ENCODE measurements around the gene RBM12.

DNA sequence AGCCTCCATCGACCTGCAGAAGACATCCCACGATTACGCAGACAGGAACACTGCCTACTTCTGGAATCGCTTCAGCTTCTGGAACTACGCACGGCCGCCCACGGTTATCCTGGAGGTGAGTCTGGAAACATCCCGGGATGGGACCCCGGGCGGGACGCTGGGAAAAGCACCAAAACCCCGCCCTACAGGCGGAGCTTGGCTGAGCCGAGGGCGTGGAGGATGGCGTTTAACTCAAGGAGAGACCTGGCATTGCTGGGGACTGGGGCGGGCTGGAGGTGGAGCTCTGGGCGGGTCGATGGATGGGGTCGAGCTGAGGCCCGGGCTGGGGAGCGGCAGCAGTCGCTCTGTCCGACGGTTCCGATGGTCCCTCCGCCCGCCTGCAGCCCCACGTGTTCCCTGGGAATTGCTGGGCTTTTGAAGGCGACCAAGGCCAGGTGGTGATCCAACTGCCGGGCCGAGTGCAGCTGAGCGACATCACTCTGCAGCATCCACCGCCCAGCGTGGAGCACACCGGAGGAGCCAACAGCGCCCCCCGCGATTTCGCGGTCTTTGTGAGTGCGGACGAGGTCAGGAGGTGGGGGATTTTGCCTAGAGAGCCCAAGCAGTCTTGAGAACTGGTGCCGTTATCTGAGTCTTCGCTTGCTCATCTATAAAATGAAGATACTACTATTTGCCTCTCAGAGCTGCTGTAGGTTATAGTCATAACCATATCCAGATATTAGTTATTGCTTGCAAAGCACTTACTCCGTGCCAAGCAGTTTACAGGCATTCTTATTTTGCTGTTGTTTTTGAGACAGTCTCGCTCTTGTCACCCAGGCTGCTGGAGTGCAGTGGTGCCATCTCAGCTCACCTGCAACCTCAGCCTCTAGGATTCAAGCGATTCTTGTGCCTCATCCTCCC, 45.3 kb downstream of the RBM12 start:
- TF ChIP-seq RFX5 (IDR thresholded peaks at IDR 0.05; ENCODE audit: low read depth, low read length) = no peak
- TF ChIP-seq RAD21 (IDR thresholded peaks at IDR 0.05; ENCODE audit: low read length) = peak; percentile 23; the same call in 1 of the 2 replicates
- TF ChIP-seq, protein P1, sequence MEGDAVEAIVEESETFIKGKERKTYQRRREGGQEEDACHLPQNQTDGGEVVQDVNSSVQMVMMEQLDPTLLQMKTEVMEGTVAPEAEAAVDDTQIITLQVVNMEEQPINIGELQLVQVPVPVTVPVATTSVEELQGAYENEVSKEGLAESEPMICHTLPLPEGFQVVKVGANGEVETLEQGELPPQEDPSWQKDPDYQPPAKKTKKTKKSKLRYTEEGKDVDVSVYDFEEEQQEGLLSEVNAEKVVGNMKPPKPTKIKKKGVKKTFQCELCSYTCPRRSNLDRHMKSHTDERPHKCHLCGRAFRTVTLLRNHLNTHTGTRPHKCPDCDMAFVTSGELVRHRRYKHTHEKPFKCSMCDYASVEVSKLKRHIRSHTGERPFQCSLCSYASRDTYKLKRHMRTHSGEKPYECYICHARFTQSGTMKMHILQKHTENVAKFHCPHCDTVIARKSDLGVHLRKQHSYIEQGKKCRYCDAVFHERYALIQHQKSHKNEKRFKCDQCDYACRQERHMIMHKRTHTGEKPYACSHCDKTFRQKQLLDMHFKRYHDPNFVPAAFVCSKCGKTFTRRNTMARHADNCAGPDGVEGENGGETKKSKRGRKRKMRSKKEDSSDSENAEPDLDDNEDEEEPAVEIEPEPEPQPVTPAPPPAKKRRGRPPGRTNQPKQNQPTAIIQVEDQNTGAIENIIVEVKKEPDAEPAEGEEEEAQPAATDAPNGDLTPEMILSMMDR (conservative IDR thresholded peaks at IDR 0.05; ENCODE audit: low read depth, low read length) = peak; percentile 42
- TF ChIP-seq SMC3 (IDR thresholded peaks at IDR 0.05; ENCODE audit: low read depth, low read length) = no peak
- no peak for TF ChIP-seq CEBPB (IDR thresholded peaks at IDR 0.05; ENCODE audit: low read depth, low read length)
- TF ChIP-seq MAZ (IDR thresholded peaks at IDR 0.05; ENCODE audit: borderline replicate concordance, low read depth, low read length) = no peak
- peak; percentile 38; the same call in 1 of the 2 replicates for TF ChIP-seq POLR2A (IDR thresholded peaks at IDR 0.05; ENCODE audit: low read depth, low read length)
- no peak for TF ChIP-seq BHLHE40 (IDR thresholded peaks at IDR 0.05; ENCODE audit: low read depth, low read length)
- no peak for TF ChIP-seq CHD1 (IDR thresholded peaks at IDR 0.05; ENCODE audit: low read depth, low read length)
- TF ChIP-seq FOS (IDR thresholded peaks at IDR 0.05; ENCODE audit: low read depth, low read length) = no peak
- TF ChIP-seq, protein P2, sequence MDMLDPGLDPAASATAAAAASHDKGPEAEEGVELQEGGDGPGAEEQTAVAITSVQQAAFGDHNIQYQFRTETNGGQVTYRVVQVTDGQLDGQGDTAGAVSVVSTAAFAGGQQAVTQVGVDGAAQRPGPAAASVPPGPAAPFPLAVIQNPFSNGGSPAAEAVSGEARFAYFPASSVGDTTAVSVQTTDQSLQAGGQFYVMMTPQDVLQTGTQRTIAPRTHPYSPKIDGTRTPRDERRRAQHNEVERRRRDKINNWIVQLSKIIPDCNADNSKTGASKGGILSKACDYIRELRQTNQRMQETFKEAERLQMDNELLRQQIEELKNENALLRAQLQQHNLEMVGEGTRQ (IDR thresholded peaks at IDR 0.05; ENCODE audit: low read depth, low read length) = no peak

All from IMR-90 (cell line).